ENCODE results near the gene SYNCRIP.

- no peak for TF ChIP-seq CTCF (IDR thresholded peaks at IDR 0.05; ENCODE audit: insufficient read depth, low read depth, low read length)
- TF ChIP-seq EZH2 (IDR thresholded peaks at IDR 0.05; ENCODE audit: insufficient read depth, low read length): no peak
Observed at GRCh38 chr6:85580878-85581267, 61.8 kb downstream of the SYNCRIP start.
